ENCODE results near the gene HDDC2. TPM values are rescaled to one million over a fixed set of nuclear protein-coding genes. Genes with fewer than 3 reads are reported as not detected.

The HDDC2 gene
- total RNA-seq, 4 donors from 2014 or later: 40.1 to 65.6 (median 42.8) TPM

- intact Hi-C loops (cut with DNase I; ENCODE audit: low total_unique reads): loop anchor here (5.0 kb wide), 1 partner anchor 456 kb away; no protein-coding TSS in a partner anchor
- no peak for DNase-seq (ENCODE audit: low spot score in 2 of 2)
- H3K4me3 ChIP-seq (ENCODE audit: low read depth, poor library complexity, severe bottlenecking): no peak overlapping the region
- 49 to 51% methylated on average over 7 of the region's 7 CpGs for WGBS, 2 donors
- TF ChIP-seq CTCF (IDR thresholded peaks at IDR 0.05): peak in 1 of 3 donors; percentile 46
- no peak for TF ChIP-seq POLR2A (IDR thresholded peaks at IDR 0.05)
Measured at GRCh38 chr6:125310994-125311649, 9.4 kb upstream of the HDDC2 start.

- intact Hi-C loops (cut with DNase I; ENCODE audit: low total_unique reads): no loop called here
- TF ChIP-seq POLR2A (IDR thresholded peaks at IDR 0.05): no peak
- no peak for TF ChIP-seq CTCF (IDR thresholded peaks at IDR 0.05)
- WGBS, 2 donors: 48 to 51% methylated on average over 6 of the region's 6 CpGs
- DNase-seq (ENCODE audit: low spot score in 2 of 2): no peak
- H3K4me3 ChIP-seq (ENCODE audit: low read depth, poor library complexity, severe bottlenecking): no peak overlapping the region
Measured at GRCh38 chr6:125307964-125308615, 6.3 kb upstream of the HDDC2 start.

- intact Hi-C loops (cut with DNase I; ENCODE audit: low total_unique reads): no loop called here
- DNase-seq (ENCODE audit: low spot score in 2 of 2): no peak
- 83 to 87% methylated on average over 6 of the region's 6 CpGs for WGBS, 2 donors
- no peak for TF ChIP-seq POLR2A (IDR thresholded peaks at IDR 0.05)
- no peak for TF ChIP-seq CTCF (IDR thresholded peaks at IDR 0.05)
- no peak overlapping the region for H3K4me3 ChIP-seq (ENCODE audit: low read depth, poor library complexity, severe bottlenecking)
Measured at GRCh38 chr6:125307150-125307838, 5.5 kb upstream of the HDDC2 start.

GRCh38 chr6:125306756-125307149 is 5.0 kb upstream of the HDDC2 start:
- TF ChIP-seq CTCF (IDR thresholded peaks at IDR 0.05) (no peak), POLR2A (IDR thresholded peaks at IDR 0.05) (no peak)
- DNase-seq (ENCODE audit: low spot score in 2 of 2): no peak
- 74 to 76% methylated on average over 3 of the region's 3 CpGs for WGBS, 2 donors
- no peak overlapping the region for H3K4me3 ChIP-seq (ENCODE audit: low read depth, poor library complexity, severe bottlenecking)
- intact Hi-C loops (cut with DNase I; ENCODE audit: low total_unique reads): no loop called here

GRCh38 chr6:125304970-125305660 is 3.3 kb upstream of the HDDC2 start:
- no peak for TF ChIP-seq POLR2A (IDR thresholded peaks at IDR 0.05)
- no peak for TF ChIP-seq CTCF (IDR thresholded peaks at IDR 0.05)
- no peak overlapping the region for H3K4me3 ChIP-seq (ENCODE audit: low read depth, poor library complexity, severe bottlenecking)
- intact Hi-C loops (cut with DNase I; ENCODE audit: low total_unique reads): no loop called here
- DNase-seq (ENCODE audit: low spot score in 2 of 2): no peak
- 87 to 92% methylated on average over 3 of the region's 3 CpGs for WGBS, 2 donors
